GM21786 (cell line): Measurements from ENCODE around the gene CALML3.

Experiments
- ATAC-seq: cut with Tn5 transposase; IDR thresholded peaks from one replicate; pipeline ENCODE4 v1.9.1; 2021; ENCODE audit not compliant: unreplicated experiment

CALML3 gene

GRCh38 chr10:5565671-5566581 lies 41.2 kb downstream of the CALML3 start:
- no peak for ATAC-seq

GRCh38 chr10:5566614-5567013 lies 41.9 kb downstream of the CALML3 start:
- ATAC-seq = no peak

GRCh38 chr10:5567477-5567876 lies 42.7 kb downstream of the CALML3 start:
- ATAC-seq = no peak

GRCh38 chr10:5568984-5569383 lies 44.2 kb downstream of the CALML3 start:
- ATAC-seq = no peak

- no peak for ATAC-seq
Measured at GRCh38 chr10:5569568-5569967, 44.8 kb downstream of the CALML3 start.

- no peak for ATAC-seq
Measured at GRCh38 chr10:5570007-5570655, 45.4 kb downstream of the CALML3 start.

GRCh38 chr10:5570979-5571810 lies 46.4 kb downstream of the CALML3 start:
- no peak for ATAC-seq

- no peak for ATAC-seq
Measured at GRCh38 chr10:5571826-5572225, 47.1 kb downstream of the CALML3 start.

- no peak for ATAC-seq
Measured at GRCh38 chr10:5573319-5573950, 48.7 kb downstream of the CALML3 start.

- ATAC-seq = no peak
Measured at GRCh38 chr10:5573968-5574641, 49.3 kb downstream of the CALML3 start.

- ATAC-seq = no peak
Measured at GRCh38 chr10:5574642-5575131, 49.9 kb downstream of the CALML3 start.

GRCh38 chr10:5575144-5575481 lies 50.4 kb downstream of the CALML3 start:
- ATAC-seq = no peak

- ATAC-seq = no peak
Measured at GRCh38 chr10:5575482-5576153, 50.9 kb downstream of the CALML3 start.

GRCh38 chr10:5576154-5576748 lies 51.5 kb downstream of the CALML3 start:
- ATAC-seq = no peak
